ENCODE data around the gene DUSP21. TPM values are rescaled to one million over a fixed set of nuclear protein-coding genes. Genes with fewer than 3 reads are reported as not detected.

DUSP21 gene
- not detected for total RNA-seq

DNA sequence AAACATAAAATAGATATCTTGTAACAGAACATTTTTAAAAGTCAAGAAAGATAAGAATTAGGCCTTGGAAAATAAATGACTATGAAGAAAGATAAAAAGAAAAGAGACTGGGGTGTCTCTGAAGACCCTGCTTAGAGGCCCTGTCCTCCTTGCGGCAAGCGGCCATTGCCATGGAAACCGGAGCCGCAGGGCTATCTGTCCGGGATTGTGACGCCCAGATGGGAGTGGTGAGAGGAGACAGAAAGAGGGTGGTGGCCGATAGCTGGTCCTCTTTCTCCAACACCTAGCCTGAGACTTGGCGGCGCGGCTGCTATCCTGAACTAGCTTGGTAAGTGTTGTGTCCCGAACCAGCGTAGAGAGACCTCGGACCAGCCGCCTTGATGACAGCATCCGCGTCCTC, at the start of gene DUSP21:
Gene DUSP21, plus strand, starts transcription at position 269 of the 400 bp plus-strand sequence. Its CDS starts 112 bp downstream, at position 381.
- DNase-seq (no peak), ATAC-seq (ENCODE audit: low FRiP score in 2 of 2) (no peak)
- Histone ChIP-seq H3K4me3 (no peak within 1 kb of the TSS), H3K27ac (no peak within 1 kb of the TSS), H3K4me1 (no peaks in the 10 kb centered on the region), H3K9me3 (no peaks in the 10 kb centered on the region), H3K36me3 (no peaks in the 10 kb centered on the region), H3K27me3 (no peaks in the 10 kb centered on the region)
- WGBS, 2 donors = 82 to 87% methylated on average over 14 to 16 of the region's 16 CpGs
- TF ChIP-seq POLR2A (IDR thresholded peaks at IDR 0.05) (no peak), POLR2AphosphoS5 (IDR thresholded peaks at IDR 0.05) (no peak), EP300 (IDR thresholded peaks at IDR 0.05) (no peak)
- TF ChIP-seq, protein P1, sequence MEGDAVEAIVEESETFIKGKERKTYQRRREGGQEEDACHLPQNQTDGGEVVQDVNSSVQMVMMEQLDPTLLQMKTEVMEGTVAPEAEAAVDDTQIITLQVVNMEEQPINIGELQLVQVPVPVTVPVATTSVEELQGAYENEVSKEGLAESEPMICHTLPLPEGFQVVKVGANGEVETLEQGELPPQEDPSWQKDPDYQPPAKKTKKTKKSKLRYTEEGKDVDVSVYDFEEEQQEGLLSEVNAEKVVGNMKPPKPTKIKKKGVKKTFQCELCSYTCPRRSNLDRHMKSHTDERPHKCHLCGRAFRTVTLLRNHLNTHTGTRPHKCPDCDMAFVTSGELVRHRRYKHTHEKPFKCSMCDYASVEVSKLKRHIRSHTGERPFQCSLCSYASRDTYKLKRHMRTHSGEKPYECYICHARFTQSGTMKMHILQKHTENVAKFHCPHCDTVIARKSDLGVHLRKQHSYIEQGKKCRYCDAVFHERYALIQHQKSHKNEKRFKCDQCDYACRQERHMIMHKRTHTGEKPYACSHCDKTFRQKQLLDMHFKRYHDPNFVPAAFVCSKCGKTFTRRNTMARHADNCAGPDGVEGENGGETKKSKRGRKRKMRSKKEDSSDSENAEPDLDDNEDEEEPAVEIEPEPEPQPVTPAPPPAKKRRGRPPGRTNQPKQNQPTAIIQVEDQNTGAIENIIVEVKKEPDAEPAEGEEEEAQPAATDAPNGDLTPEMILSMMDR (IDR thresholded peaks at IDR 0.05) = no peak

DNA sequence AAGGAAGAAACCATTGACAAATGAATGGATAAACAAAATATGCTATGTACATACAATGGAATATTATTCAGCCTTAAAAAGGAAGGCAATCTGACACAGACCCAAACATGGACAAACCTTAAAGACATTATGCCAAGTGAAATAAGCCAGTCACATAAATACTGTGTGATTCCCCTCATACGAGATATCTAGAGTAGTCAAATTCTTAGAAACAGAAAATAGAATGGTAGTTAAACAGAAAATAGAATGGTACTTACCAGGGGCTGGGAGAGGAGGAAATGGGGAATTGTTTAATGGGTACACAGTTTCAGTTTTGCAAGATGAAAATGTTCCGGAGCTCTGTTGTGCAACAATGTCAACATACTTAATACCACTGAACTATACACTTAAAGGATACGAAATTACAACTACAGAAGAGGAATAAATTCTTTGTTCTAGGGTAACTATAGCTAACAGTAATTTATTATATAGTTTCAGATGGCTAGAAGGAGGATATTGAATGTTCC, 47.8 kb upstream of the DUSP21 start:
- TF ChIP-seq POLR2AphosphoS5 (IDR thresholded peaks at IDR 0.05) (no peak), EP300 (IDR thresholded peaks at IDR 0.05) (no peak), POLR2A (IDR thresholded peaks at IDR 0.05) (no peak)
- TF ChIP-seq, protein P1 (IDR thresholded peaks at IDR 0.05) = no peak
- DNase-seq (no peak), ATAC-seq (ENCODE audit: low FRiP score in 2 of 2) (no peak)
- 24 to 35% methylated on average over 3 of the region's 3 CpGs for WGBS, 2 donors
- Histone ChIP-seq H3K36me3 (no peaks in the 10 kb centered on the region), H3K4me3 (no peak overlapping the region), H3K27ac (no peak overlapping the region), H3K9me3 (no peaks in the 10 kb centered on the region), H3K4me1 (no peaks in the 10 kb centered on the region), H3K27me3 (no peaks in the 10 kb centered on the region)

DNA sequence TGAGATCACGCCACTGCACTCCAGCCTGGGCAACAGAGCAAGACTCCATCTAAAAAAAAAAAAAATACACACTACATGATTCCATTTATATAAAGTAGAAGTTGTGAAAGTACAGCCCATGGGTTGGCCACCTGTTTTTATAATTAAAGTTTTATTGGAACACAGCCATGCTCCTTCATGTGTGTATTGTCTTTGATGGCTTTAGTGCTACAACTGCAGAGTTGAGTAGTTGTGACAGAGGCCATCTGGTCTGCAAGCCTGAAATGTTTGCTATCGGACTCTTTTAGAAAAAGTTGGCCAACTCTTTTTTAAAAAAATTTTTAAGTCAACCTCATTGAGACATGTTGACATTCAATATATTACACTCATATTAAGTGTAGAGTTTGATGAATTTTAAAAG, 41.2 kb upstream of the DUSP21 start:
- DNase-seq (no peak), ATAC-seq (ENCODE audit: low FRiP score in 2 of 2) (no peak)
- Histone ChIP-seq H3K4me1 (no peaks in the 10 kb centered on the region), H3K36me3 (no peaks in the 10 kb centered on the region), H3K4me3 (no peak overlapping the region), H3K27ac (no peak overlapping the region), H3K27me3 (no peaks in the 10 kb centered on the region), H3K9me3 (no peaks in the 10 kb centered on the region)
- 79 to 85% methylated on average over 2 of the region's 2 CpGs for WGBS, 2 donors
- TF ChIP-seq, protein P1 (IDR thresholded peaks at IDR 0.05) = no peak
- no peak for TF ChIP-seq POLR2AphosphoS5 (IDR thresholded peaks at IDR 0.05)
- no peak for TF ChIP-seq EP300 (IDR thresholded peaks at IDR 0.05)
- no peak for TF ChIP-seq POLR2A (IDR thresholded peaks at IDR 0.05)

DNA sequence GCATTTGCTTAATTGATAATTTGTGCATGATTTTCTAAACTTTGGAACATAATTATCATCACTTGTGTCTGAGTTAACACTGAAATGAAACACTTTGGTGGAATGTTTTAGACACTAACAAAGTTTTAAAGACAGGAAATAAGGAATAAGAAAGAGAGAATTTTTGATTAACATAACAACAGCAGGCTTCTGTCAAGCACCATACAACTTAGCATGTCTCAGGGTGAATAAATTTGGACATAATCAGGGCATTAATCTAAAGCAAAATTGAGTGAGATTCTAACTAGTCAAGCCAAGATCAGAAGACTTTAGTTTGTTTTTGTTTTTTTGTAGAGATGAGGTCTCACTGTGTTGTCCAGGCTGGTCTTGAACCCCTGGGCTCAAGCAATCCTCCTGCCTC, 28.1 kb upstream of the DUSP21 start:
- Histone ChIP-seq H3K27ac (no peak overlapping the region), H3K9me3 (no peaks in the 10 kb centered on the region), H3K4me3 (no peak overlapping the region), H3K36me3 (no peaks in the 10 kb centered on the region), H3K4me1 (no peaks in the 10 kb centered on the region), H3K27me3 (no peaks in the 10 kb centered on the region)
- TF ChIP-seq POLR2AphosphoS5 (IDR thresholded peaks at IDR 0.05) (no peak), POLR2A (IDR thresholded peaks at IDR 0.05) (no peak), EP300 (IDR thresholded peaks at IDR 0.05) (no peak)
- ATAC-seq (ENCODE audit: low FRiP score in 2 of 2) = no peak
- DNase-seq = no peak

DNA sequence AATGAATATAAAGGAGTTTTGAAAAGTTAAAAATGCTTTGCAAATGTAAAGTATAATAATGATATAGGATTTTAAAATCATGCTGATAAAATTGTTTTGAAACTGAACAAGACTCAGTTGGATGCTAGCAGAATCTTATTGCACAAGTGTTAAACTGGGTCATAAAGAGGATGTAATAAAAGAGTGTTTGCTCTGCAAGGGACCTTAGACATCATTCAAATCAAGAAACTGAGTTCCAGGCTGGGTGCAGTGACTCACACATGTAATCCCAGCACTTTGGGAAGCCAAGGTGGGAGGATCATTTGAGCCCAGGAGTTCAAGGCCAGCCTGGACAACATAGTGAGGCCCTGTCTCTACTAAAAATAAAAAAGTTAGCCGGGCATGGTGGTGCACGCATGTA, 27.5 kb upstream of the DUSP21 start:
- no peak for DNase-seq
- no peaks in the 10 kb centered on the region for H3K36me3 ChIP-seq
- H3K4me1 ChIP-seq = no peaks in the 10 kb centered on the region
- no peak overlapping the region for H3K4me3 ChIP-seq
- 83 to 91% methylated on average over 2 of the region's 2 CpGs for WGBS, 2 donors
- no peak for ATAC-seq (ENCODE audit: low FRiP score in 2 of 2)
- TF ChIP-seq POLR2A (IDR thresholded peaks at IDR 0.05) (no peak), EP300 (IDR thresholded peaks at IDR 0.05) (no peak), POLR2AphosphoS5 (IDR thresholded peaks at IDR 0.05) (no peak)
- TF ChIP-seq, protein P1 (IDR thresholded peaks at IDR 0.05) = no peak
- H3K27me3 ChIP-seq = no peaks in the 10 kb centered on the region
- H3K9me3 ChIP-seq = no peaks in the 10 kb centered on the region
- H3K27ac ChIP-seq = no peak overlapping the region

Data from upper lobe of left lung (tissue), 6 donors.